Stomach (tissue), 9 donors: ENCODE results near the gene RPL22. TPM values are rescaled to one million over a fixed set of nuclear protein-coding genes. Genes with fewer than 3 reads are reported as not detected.

Experiments used
- DNase-seq, 2 donors: peaks; one replicate each; pipeline versions ENCODE4 v3.0.0 to v3.0.0-alpha.2; 2013 to 2019
- H3K27ac ChIP-seq, 5 donors: fragments of 200-600 bp in 4 of 5; sonication (generic) in 4 of 5; one replicate each; pipeline ENCODE4 v1.5.1; 2013 to 2019; ENCODE audit warnings: mild to moderate bottlenecking in 1 of 5, moderate library complexity in 1 of 5
- H3K27me3 ChIP-seq, 3 donors: fragments of 200-600 bp; sonication (generic); one replicate each; pipeline ENCODE4 v1.5.1; 2017 to 2019; ENCODE audit warnings: mixed run types in 1 of 3
- H3K36me3 ChIP-seq, 4 donors: fragments of 200-600 bp; sonication (generic); 1 replicate in 3 of 4; 2 replicates in 1 of 4; pipeline ENCODE4 v1.5.1; 2016 to 2019
- H3K4me1 ChIP-seq, 4 donors: fragments of 200-600 bp; sonication (generic); one replicate each; pipeline ENCODE4 v1.5.1; 2016 to 2019
- H3K4me3 ChIP-seq, 4 donors: fragments of 200-600 bp; sonication (generic) in 3 of 4; one replicate each; pipeline ENCODE4 v1.5.1; 2016 to 2019; ENCODE audit warnings: mild to moderate bottlenecking in 1 of 4
- H3K9me3 ChIP-seq, 4 donors: fragments of 200-600 bp; sonication (generic); one replicate each; pipeline ENCODE4 v1.5.1; 2016 to 2019
- EP300 ChIP-seq: sonication (generic); formaldehyde crosslinking; IDR thresholded peaks from one replicate; pipeline ENCODE4 v1.6.1; 2017; ENCODE audit warnings: antibody characterized with exemption
- POLR2A ChIP-seq, 4 donors: fragments of 450-650 bp; IDR thresholded peaks; one replicate each; pipeline ENCODE4 v1.6.1; 2016; ENCODE audit warnings: antibody characterized with exemption in 4 of 4, control low read depth in 2 of 4, mild to moderate bottlenecking in 1 of 4, moderate library complexity in 1 of 4
- POLR2AphosphoS5 ChIP-seq, 3 donors: sonication (generic); formaldehyde crosslinking; IDR thresholded peaks; one replicate each; pipeline ENCODE4 v1.6.1; 2016; ENCODE audit warnings: antibody characterized with exemption in 3 of 3
- WGBS, 5 donors: extraction: QIAGEN DNeasy Blood & Tissue Kit in 3 of 5; methylation state at CpG; one replicate each; pipeline versions ENCODE4 v1.1.5 to v1.1.7; 2013 to 2018; 5-methylcytosine and 5-hydroxymethylcytosine counted together
- intact Hi-C: fragments of 100-400 bp; cut with DNase I; formaldehyde crosslinking; loops from one replicate; pipeline ENCODE4 v1.15.1; 2023; ENCODE audit warnings: low total_unique reads
- polyA plus RNA-seq, 3 donors: library from polyadenylated mRNA; stranded (reverse); fragments of 200-250 nt; gene quantifications; one replicate each; pipeline ENCODE4 v1.2.3, GENCODE V29; 2013
- total RNA-seq, 5 donors: library from RNA; depleted of rRNA; stranded (reverse); fragments of >200 nt; gene quantifications; one replicate each; pipeline versions ENCODE4 v1.1.0 to v1.2.3, GENCODE V29; 2014 to 2016
- TF ChIP-seq, protein P1 (sequence below), 7 experiments: fragments of 450-650 bp in 4 of 7; fragments of 200-600 bp in 3 of 7; sonication (generic) in 3 of 7; IDR thresholded peaks; one replicate each; pipeline ENCODE4 v1.5.1; 2016 to 2019; ENCODE audit warnings: antibody characterized with exemption in 7 of 7, control low read depth in 2 of 7, mild to moderate bottlenecking in 1 of 7
- donor health status: healthy with polysubstance abuse.
- donor health status: Bipolar disorder and iron deficiency.
- donor health status: healthy.

Gene RPL22
- total and polyA plus RNA-seq, 8 donors: 103 to 718 (median 239) TPM

DNA sequence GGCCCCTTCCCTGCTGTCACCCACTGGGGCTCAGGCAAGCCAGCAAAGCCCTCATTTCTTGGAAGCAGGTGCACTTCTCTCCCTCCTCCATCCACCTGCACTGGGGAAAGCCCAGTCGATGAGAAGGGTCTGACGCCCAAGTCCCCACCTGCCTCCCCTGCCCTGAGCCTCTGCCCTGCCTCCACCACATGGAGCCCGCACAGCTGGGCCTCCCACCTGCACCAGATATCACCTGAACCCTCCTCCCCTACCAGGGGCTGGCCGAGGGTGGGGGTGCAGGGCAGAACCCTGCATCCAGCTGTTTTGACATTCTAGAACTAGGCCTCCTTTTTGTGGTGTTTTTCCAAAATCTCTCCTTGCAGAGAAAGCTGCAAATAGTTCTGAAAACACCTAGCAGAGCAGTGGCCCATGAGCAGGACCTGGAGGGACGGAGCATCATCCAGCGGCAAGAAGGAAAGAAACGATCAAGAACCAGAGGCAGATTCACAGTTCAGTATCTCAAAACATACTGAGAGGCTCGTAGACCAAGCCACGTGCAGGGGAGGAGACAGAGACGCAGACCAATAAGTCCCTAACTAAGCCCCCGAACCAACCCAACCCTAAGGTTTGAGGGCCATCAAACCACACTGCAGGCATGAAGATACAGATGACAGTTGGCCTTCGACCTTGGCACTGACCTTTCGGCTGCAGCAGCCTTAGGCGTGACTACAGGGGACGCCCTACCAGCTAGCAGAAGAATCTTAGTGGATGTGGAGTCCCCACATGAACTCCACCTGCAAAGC lies 36.0 kb downstream of the RPL22 start:
- TF ChIP-seq POLR2AphosphoS5 (IDR thresholded peaks at IDR 0.05) (no peak), EP300 (no peak), POLR2A (IDR thresholded peaks at IDR 0.05) (no peak)
- TF ChIP-seq, protein P1, sequence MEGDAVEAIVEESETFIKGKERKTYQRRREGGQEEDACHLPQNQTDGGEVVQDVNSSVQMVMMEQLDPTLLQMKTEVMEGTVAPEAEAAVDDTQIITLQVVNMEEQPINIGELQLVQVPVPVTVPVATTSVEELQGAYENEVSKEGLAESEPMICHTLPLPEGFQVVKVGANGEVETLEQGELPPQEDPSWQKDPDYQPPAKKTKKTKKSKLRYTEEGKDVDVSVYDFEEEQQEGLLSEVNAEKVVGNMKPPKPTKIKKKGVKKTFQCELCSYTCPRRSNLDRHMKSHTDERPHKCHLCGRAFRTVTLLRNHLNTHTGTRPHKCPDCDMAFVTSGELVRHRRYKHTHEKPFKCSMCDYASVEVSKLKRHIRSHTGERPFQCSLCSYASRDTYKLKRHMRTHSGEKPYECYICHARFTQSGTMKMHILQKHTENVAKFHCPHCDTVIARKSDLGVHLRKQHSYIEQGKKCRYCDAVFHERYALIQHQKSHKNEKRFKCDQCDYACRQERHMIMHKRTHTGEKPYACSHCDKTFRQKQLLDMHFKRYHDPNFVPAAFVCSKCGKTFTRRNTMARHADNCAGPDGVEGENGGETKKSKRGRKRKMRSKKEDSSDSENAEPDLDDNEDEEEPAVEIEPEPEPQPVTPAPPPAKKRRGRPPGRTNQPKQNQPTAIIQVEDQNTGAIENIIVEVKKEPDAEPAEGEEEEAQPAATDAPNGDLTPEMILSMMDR (IDR thresholded peaks at IDR 0.05): no peak
- Histone ChIP-seq H3K4me1 (no peaks in the 10 kb centered on the region), H3K27me3 (peaks cover 0 to 87% (median 19%) of the 10 kb centered on the region in 3 donors), H3K4me3 (no peak overlapping the region), H3K9me3 (no peaks in the 10 kb centered on the region), H3K27ac (no peak overlapping the region), H3K36me3 (no peaks in the 10 kb centered on the region)
- DNase-seq: no peak
- intact Hi-C loops: no loop called here
- 72 to 78% (median 74%) methylated on average over 14 to 15 of the region's 15 CpGs for WGBS, 5 donors

DNA sequence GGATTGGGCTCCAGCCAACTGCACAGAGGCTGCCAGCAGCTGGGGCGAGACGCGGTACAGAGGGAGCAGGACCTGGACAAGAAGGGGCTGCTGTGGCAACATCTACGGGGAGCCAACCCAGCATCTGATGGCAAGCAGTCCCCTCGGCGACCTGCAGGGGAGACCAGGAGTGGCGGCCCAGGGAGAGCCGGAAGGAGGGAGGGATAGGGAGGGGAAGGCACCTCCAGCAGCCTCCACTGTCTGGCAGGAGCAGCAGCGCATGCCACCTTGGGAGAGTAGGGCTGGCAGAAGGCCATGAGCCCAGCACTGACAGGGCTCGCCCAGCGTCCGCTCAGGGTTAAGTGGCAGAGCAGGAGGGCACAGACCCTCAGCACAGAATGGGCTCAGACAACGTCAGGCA lies 36.6 kb downstream of the RPL22 start:
- Histone ChIP-seq H3K27me3 (peaks cover 0 to 80% (median 19%) of the 10 kb centered on the region in 3 donors), H3K4me3 (no peak overlapping the region)
- WGBS, 5 donors: 57 to 62% (median 60%) methylated on average over 10 to 13 of the region's 13 CpGs

DNA sequence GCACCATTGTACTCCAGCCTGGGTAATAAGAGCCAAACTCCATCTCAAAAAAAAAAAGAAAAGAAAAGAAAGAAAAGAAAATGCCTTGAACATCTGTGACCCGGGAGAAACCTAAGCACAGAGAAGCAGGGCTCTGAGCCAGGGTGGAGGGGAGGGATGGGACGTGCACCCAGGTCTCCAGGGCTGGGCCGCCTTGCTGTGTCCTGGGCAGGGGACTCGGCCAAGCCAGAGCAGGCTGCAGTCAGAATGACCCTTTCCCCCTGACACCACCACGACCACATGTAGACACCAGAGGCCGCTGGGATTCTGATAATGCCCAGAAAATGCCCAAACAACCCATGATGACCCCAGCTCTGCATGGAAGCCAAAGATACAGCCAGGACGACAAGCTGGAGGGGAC lies 37.1 kb downstream of the RPL22 start:
- WGBS, 5 donors: 66 to 80% (median 73%) methylated on average over 5 to 7 of the region's 7 CpGs
- Histone ChIP-seq H3K9me3 (no peaks in the 10 kb centered on the region), H3K27ac (no peak overlapping the region), H3K4me3 (no peak overlapping the region), H3K27me3 (peaks cover 0 to 78% (median 19%) of the 10 kb centered on the region in 3 donors), H3K4me1 (no peaks in the 10 kb centered on the region), H3K36me3 (no peaks in the 10 kb centered on the region)
- DNase-seq: no peak
- intact Hi-C loops: no loop called here
- TF ChIP-seq EP300: no peak
- TF ChIP-seq POLR2AphosphoS5 (IDR thresholded peaks at IDR 0.05): no peak
- no peak for TF ChIP-seq POLR2A (IDR thresholded peaks at IDR 0.05)
- TF ChIP-seq, protein P1 (IDR thresholded peaks at IDR 0.05): no peak

More for the DNA sequence above, 36.6 kb downstream of the RPL22 start:
- H3K4me1 ChIP-seq: no peaks in the 10 kb centered on the region
- H3K9me3 ChIP-seq: no peaks in the 10 kb centered on the region
- TF ChIP-seq, protein P1 (IDR thresholded peaks at IDR 0.05): no peak
- TF ChIP-seq POLR2AphosphoS5 (IDR thresholded peaks at IDR 0.05) (no peak), POLR2A (IDR thresholded peaks at IDR 0.05) (no peak), EP300 (no peak)
- no peak overlapping the region for H3K27ac ChIP-seq
- intact Hi-C loops: no loop called here
- H3K36me3 ChIP-seq: no peaks in the 10 kb centered on the region
- DNase-seq: peak in 1 of 2 donors; percentile 18

DNA sequence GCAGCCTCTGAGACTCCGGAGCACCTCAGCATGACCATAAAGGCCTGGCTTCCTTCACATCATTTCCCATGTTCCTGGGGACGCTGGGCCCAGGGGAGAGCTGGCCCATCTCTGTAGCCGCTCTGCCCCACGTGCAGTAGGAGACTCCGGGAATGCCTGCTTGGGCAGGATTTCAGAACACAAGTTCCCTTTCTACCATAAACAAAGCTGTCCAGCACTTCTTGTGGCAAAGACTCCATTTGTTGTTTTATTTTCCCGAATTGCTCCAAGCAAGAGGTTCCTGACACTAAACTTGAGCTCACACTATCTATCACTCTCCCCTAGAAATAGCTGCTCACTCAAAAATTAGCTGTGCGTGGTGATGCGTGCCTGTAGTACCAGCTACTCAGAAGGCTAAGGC lies 41.2 kb downstream of the RPL22 start:
- Histone ChIP-seq H3K4me1 (no peaks in the 10 kb centered on the region), H3K9me3 (no peaks in the 10 kb centered on the region), H3K36me3 (no peaks in the 10 kb centered on the region), H3K27me3 (peaks cover 0 to 39% (median 11%) of the 10 kb centered on the region in 3 donors), H3K27ac (no peak overlapping the region), H3K4me3 (no peak overlapping the region)
- no peak for TF ChIP-seq EP300
- TF ChIP-seq POLR2A (IDR thresholded peaks at IDR 0.05): no peak
- TF ChIP-seq POLR2AphosphoS5 (IDR thresholded peaks at IDR 0.05): no peak
- TF ChIP-seq, protein P1 (IDR thresholded peaks at IDR 0.05): no peak
- intact Hi-C loops: no loop called here
- no peak for DNase-seq
- WGBS, 5 donors: 66 to 81% (median 69%) methylated on average over 8 of the region's 8 CpGs
